ENCODE measurements around the gene E2F4.

DNA sequence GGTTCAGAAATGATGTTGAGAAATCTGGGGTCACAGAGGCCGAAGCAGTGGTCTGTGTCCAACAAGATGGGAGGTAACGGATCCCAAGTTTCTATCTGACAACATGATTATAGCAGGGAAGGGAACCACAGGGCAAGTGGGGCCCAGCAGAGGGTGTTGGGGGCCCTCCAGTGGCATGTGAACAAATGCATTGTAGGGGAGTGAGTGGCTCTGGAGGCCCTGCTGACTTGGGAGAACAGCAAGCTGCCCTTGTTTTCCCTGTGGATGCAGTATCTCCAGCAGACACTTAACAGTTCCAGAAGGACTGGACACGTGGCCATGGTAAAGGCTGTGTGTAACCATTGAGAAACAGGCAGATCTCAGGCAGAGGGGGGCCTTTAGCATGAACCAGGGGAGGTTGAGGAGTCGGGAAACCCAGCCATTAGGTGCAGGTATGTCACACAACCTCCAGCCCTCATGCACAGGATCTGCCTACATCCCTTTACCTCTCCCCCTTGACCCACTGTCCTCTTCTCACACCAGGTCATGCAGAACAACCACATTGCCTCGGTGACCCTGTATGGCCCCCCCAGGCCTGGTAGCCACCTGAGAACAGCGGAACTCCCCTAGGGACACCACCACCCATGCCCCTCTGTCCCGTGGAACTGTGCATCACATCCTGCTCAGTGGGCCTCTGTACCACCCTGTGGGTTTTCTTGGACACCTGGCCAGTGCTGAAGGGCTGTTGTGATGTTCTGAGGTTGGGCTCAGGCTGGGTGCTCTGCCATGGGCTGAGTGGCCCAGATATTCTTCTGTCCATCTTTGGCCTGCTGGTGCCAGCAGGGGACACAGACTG lies 45.2 kb upstream of the E2F4 start:
- TF ChIP-seq PKNOX1 (IDR thresholded peaks at IDR 0.05) (no peak), ZNF384 (IDR thresholded peaks at IDR 0.05) (no peak), FOXM1 (IDR thresholded peaks at IDR 0.05; ENCODE audit: borderline replicate concordance) (no peak), LEF1 (IDR thresholded peaks at IDR 0.05; ENCODE audit: borderline replicate concordance) (no peak), NFRKB (IDR thresholded peaks at IDR 0.05) (no peak)

All from HEK293T (cell line).